DLD1 (cell line): Measurements from ENCODE around the gene DOCK9.
"Not testable (repeated sequence)": the region's sequence is repeated elsewhere in the genome, so short reads cannot be mapped to it uniquely, and the experiment has no call there.

ENCODE experiments used
- in situ Hi-C: cut with HindIII; loops from 2 replicates; pipeline ENCODE4 v1.10.0; 2017; ENCODE audit warnings: low sequenced_read_pairs

DOCK9 gene

GRCh38 chr13:98921015-98921580 lies 56.8 kb downstream of the DOCK9 start:
- in situ Hi-C loops = no loop called here

DNA sequence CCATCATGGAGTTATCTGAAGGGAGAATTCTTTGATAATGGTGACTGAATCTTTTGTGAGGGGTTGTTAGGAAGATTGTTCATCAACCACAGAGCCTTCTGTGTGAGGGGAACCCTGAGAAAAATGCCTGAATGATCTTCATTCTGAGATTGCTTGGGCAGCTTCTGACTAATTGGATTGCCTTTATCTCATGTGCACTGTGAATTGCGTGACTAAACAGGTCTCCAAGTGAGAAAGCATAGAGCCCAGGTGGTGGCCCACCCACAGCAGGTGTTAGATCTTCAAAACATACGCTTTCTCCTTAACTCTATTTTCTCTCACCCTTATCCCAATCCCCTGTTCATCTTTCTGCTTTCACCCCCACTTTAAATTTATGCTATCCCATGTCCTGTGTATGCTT lies 58.3 kb downstream of the DOCK9 start:
- in situ Hi-C loops = no loop called here

DNA sequence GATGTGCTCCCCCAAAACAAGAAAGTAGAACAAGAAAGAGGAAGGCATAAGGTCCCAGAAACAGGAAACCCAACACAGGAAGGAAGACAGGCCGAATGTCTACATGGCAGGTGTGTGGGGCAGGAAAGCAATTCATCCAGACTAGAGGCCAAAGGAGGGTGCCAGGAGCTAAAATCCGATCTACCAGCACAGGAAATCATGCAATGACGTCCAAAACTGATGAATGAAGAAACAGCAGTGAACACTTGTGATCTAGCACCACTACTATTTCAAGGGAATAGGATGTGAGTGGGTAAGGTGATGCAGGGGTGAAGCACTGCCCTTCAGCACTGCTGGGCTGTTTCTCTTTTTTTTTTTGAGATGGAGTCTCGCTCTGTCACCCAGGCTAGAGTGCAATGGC lies 59.1 kb downstream of the DOCK9 start:
- in situ Hi-C loops = no loop called here

DNA sequence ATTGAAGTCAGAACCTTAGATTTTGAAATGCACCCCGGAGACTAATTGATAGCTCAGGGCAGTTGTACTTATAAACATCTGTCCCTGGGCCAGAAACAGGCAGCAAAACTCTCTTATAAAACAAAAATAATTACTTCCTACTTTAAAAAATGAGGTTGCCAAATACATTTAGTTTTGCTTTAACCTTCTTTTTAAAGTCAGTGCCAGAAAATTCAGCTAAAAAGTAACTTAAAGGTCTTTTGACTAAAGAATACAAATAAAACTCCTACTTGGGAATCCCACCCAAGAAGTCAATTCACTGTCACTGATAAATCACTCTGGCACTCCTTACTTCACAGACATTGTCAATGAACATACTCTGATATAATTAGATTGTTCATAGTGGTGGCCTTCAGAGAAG lies 60.7 kb downstream of the DOCK9 start:
- in situ Hi-C loops = no loop called here

- in situ Hi-C loops = no loop called here
These were observed 61.5 kb downstream of the DOCK9 start for GRCh38 chr13:98916403-98916802.

- in situ Hi-C loops = no loop called here
These were observed 61.9 kb downstream of the DOCK9 start for GRCh38 chr13:98915981-98916380.

DNA sequence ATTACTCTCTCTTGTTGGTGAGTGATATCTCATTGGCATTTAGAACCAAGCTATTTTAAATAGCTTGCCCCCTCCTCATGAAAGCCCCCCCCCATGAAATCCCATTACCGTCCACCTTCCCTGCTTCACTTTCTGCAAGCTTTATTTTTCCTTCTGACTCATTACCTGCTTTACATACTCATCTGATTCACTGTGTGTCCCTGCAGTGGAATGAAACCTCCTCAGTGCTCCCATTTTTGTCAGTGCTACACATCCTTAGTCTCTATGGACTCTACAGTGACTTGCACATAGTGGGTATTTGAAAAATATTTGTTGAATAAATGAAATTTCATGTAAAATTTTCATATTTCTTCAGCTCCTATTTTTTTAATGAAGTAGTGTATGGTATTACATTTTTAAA lies 62.3 kb downstream of the DOCK9 start:
- in situ Hi-C loops = no loop called here

DNA sequence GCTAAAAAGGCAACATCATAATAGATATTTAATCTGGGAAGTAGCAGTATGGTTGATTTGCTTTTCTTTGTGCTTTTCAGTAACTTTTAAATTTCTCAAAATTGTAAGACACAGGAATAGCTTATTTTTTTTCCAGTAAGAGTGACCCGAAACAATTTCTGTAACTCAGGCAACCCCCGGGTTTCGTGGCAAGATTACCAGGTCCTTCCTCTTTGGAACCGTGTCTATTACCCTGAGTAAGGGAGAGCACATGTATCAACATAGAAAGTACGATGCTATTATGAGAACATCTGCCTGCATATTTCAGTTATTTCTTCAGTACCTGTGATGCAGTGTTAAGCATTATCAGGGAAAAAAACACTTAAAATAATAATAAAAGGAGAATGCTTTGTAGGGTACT lies 64.1 kb downstream of the DOCK9 start:
- in situ Hi-C loops = no loop called here

GRCh38 chr13:98912846-98913245 lies 65.0 kb downstream of the DOCK9 start:
- in situ Hi-C loops = no loop called here

GRCh38 chr13:98910501-98910951 lies 67.3 kb downstream of the DOCK9 start:
- in situ Hi-C loops = no loop called here

DNA sequence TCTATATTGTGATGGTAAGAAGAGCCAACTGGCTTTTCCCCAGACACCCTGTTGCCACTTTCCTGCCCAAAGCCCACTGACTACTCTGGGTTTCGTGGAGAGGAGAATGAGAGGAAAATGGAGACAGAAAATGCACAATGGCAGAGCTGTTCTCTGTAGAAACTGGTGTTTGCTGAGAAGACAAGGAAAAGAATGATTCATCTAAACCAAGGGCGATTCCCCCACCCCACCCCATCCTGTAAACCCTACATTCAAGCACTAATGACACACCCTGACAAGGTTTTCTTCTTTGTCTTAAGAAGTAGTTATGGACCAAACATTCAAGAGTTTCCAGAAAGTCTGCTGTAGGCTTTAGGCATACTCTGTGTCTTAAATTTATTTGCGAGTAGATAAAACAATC lies 68.8 kb downstream of the DOCK9 start:
- in situ Hi-C loops = no loop called here

DNA sequence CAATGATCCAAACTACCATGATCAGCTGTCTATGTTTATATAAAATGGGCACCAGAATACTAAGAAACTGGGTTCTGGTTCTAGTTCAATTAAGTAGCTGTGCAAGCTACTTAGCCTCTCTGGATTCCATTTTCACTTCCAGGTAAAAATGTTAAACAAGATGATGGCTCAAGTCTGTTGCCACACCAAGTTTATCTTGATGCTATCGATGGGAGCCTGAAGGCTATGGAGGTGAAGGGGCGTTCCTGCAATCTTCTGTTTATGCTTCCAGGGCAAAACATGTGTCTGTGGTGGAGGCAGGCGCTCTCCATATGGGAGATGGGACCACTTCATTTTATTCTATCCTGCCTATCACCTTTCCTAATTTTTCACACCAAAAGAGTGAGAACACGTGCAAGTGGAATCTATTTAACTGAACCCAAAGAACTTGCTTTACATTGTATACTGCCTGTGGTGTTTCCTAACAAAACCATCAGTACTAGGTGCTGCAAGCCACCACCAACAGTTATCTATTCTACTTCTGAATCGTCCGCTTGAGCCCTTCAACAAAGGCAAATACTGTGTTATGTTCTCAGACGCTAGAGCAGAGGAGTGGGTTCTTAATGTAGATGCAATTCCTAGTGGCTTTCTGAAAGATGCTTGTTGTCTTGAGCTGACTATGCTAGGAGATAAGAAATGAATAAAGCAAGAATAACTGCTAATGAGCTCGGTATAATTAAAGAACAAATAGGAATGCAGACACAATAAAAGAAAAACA lies 70.9 kb downstream of the DOCK9 start:
- in situ Hi-C loops = no loop called here

DNA sequence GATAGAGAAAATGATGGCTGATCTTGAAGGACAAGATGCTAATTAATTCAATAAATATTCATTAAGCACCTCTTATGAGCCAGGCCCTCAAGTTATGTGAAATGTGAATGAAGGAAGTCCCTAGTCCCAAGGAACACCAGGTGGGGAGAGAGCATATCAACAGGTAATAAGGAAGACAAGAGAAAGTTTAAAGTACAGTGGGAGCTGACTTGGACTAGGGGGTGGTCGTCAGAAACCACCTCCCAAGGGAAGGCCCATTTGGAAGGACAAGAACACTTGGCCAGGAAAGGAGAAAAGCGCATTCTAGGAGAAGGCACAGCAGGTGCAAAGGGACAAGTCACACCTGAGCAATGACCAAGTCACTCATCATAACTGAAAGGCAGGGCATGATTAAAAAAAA lies 72.7 kb downstream of the DOCK9 start:
- in situ Hi-C loops = no loop called here

GRCh38 chr13:98900442-98900841 lies 77.4 kb downstream of the DOCK9 start:
- in situ Hi-C loops = no loop called here

DNA sequence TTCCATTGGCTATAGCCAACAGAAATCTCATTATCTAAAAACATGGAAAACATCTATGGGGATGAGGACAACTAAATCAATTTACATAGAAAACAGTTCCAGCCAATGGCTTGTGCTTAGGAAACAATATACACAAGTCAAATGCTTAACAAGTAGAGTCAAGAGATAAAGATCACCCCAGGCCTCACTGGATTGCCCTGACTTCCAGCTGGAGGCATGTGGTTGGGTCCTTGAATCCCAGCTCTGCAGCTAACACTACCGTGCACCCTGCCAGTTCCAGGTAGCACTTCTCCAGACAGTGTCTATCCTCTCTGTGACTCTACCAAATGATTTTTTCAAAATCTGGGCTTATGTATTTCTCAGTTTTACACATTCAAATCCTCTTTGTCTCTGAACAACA lies 80.2 kb downstream of the DOCK9 start:
- in situ Hi-C loops = no loop called here

DNA sequence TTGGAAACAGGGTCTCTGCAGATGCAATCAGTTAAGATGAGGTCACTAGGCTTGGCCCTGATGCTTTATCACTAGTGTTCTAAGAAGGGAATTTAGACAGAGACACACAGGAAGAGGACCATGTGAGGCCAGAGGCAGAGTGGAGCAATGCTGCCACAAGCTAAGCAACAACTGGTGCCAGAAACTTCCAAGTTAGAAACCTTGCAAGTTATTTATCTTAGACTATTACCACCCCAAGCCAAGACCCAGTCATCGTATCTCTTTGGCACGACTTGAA lies 81.1 kb downstream of the DOCK9 start:
- in situ Hi-C loops = no loop called here

- in situ Hi-C loops = no loop called here
These were observed 81.6 kb downstream of the DOCK9 start for GRCh38 chr13:98896083-98896867.

DNA sequence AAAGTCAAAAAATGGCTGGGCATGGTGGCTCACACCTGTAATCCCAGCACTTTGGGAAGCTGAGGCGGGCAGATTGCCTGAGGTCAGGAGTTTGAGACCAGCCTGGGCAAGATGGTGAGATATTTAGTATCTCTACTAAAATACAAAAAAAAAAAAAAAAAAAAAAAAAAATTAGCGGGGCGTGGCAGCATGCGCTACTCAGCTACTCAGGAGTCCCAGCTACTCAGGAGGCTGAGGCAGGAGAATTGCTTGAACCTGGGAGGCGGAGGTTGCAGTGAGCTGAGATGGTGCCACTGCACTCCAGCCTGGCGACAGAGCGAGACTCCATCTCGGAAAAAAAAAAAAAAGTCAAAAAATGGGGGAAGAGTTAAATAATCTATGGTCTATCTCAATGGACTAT lies 83.0 kb downstream of the DOCK9 start:
- in situ Hi-C loops = not testable (repeated sequence)

GRCh38 chr13:98893371-98893770 lies 84.5 kb downstream of the DOCK9 start:
- in situ Hi-C loops = no loop called here

- in situ Hi-C loops = no loop called here
These were observed 85.0 kb downstream of the DOCK9 start for GRCh38 chr13:98892821-98893220.

DNA sequence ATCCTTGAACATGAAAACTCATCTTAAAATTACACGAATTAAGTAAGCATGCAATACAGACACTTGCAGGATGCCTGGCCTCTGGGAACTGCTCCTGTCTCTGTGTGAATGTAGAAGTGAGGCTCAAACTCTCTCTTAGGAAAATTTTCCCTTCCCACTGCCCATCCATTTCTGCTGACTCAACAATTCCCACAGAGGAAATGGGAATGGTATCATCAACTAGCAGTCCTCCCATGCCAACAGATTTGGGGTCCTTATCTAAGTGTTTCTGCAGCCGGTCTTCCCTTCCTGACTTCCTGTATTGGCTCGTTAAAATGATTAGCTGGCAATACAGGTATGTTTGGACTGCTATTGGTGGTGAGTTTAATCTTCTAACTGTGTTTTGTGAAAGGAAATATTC lies 85.8 kb downstream of the DOCK9 start:
- in situ Hi-C loops = no loop called here

GRCh38 chr13:98890925-98891324 lies 86.9 kb downstream of the DOCK9 start:
- in situ Hi-C loops = no loop called here
